DND-41 (cell line): ENCODE measurements around the gene FAP.

Experiments used
- CTCF ChIP-seq: IDR thresholded peaks from 2 replicates; pipeline ENCODE4 v1.5.1; 2012; ENCODE audit warnings: borderline replicate concordance, low read length, moderate library complexity, mild to moderate bottlenecking; ENCODE audit not compliant: poor library complexity, severe bottlenecking; ENCODE audit errors: extremely low read depth
- EZH2 ChIP-seq: IDR thresholded peaks from 3 replicates; pipeline ENCODE4 v1.6.1; 2012; ENCODE audit warnings: borderline replicate concordance, low read depth, mild to moderate bottlenecking, moderate library complexity, low read length, inconsistent platforms; ENCODE audit not compliant: severe bottlenecking

GRCh38 chr2:162256591-162256991 is 13.3 kb upstream of the FAP start:
- TF ChIP-seq CTCF (no peak), EZH2 (no peak)
